ENCODE data around the gene RTN4RL2. TPM values are rescaled to one million over a fixed set of nuclear protein-coding genes. Genes with fewer than 3 reads are reported as not detected.

The RTN4RL2 gene
- polyA plus RNA-seq, 6 donors from 2014 or later: 0.12 TPM; not detected in 5

DNA sequence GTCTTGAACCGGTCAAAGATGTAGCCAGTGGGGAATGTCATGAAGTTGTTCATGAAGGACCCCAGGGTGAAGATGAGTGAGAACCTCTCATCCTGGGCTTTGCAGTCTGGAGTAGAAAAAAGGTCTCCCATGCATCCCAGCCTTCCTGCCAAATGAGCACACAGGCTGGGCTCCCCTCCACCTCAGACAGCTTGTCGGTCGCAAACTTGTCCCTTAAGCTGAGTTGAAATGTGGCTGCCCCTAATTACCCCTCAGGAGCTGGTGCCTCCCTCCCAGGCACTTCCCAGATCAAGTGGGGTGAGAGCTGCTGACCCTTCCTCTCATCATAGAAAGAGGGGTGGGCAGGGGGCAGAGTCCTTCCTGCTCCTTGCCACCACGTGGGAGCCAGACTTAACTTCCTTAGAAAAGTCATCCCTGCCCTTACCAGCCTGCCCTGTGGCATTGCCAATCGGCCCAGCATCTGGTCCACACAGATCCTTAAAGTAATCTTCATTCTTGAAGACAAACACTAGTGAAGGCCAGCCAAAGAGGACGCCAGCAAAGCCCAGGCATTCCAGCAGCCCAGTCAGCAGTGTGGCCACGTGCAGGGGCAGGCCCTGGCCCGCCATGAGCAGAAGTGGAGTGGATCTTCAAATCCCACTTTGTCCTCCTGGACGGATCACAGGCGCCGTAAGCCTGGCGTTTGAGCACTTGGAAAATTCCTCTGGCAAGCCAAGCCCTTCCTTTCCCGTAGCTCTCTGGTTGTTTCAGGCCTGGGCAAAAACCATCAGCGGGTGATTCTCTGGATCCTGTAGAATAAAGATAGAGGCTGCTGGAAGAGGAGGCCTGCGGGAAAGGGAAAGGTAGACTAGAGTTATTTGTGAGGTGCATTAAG, 34.5 kb upstream of the RTN4RL2 start:
- peaks cover 30 to 44% (median 39%) of the 10 kb centered on the region in 3 donors for H3K4me1 Mint-ChIP-seq
- ATAC-seq (ENCODE audit: low read depth in 2 of 2): no peak
- DNase-seq: no peak
- H3K4me3 Mint-ChIP-seq: peak overlapping the region; percentile 81 to 96 (median 90)
- H3K9me3 Mint-ChIP-seq: no peaks in the 10 kb centered on the region
- peaks cover 0 to 6% of the 10 kb centered on the region in 2 donors for H3K36me3 Mint-ChIP-seq
- H3K27me3 Mint-ChIP-seq: no peaks in the 10 kb centered on the region
- H3K27ac Mint-ChIP-seq: peak overlapping the region in 5 of 6 donors; percentile 67 to 92 (median 88)

- Mint-ChIP-seq H3K4me3 (peak overlapping the region; percentile 81 to 96 (median 90)), H3K27me3 (no peaks in the 10 kb centered on the region), H3K4me1 (peaks cover 30 to 44% (median 39%) of the 10 kb centered on the region in 3 donors), H3K36me3 (peaks cover 0 to 6% of the 10 kb centered on the region in 2 donors), H3K27ac (peak overlapping the region; percentile 8 to 90 (median 84)), H3K9me3 (no peaks in the 10 kb centered on the region)
- no peak for ATAC-seq (ENCODE audit: low read depth in 2 of 2)
- DNase-seq: peak; percentile 5
Measured at GRCh38 chr11:57426439-57426928, 33.8 kb upstream of the RTN4RL2 start.

DNA sequence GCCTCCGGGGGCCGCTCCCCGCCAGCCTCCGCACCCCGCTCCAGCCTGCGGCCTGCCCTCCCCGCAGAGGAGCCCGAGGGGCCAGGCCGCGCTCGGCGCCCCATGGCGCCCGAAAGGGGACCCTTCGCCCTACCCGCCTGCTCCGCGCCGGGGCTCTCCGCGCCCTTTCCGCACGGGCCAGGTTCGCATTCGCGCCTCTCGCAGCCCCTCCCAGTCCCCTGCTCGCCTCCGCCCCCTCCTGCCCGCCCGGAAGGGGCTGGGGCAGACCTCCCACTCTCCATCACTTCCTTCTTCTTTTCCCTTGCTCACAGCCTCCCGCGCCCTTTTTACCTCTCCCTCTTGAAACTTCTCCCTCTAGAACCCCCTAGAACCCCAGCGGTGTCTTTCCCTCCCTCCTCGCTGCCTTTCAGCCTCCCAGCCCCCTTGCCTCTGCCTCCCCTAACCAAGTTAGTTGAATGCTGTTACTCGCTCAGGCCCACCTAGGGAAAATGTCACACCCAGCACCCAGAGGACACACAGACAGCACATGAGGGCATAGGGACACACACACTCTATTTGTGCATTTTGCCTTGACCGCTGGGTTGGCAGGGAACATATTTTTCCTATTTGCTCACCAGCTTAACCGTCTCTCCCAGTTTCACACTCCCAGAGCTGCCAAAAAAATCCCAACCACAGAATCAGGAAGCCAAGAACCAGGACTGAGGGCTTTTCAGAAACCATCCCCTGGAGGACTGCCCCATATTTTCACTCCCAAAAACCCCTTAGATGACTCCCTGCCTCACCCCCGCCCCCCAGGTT, 33.2 kb upstream of the RTN4RL2 start, which contains the start of gene SLC43A3:
Gene SLC43A3 (minus strand): TSS at position 193 of the 798 bp plus-strand sequence. CDS start 949 bp downstream, outside the sequence.
- peaks cover 30 to 47% (median 39%) of the 10 kb centered on the region in 3 donors for H3K4me1 Mint-ChIP-seq
- H3K9me3 Mint-ChIP-seq: no peaks in the 10 kb centered on the region
- ATAC-seq (ENCODE audit: low read depth in 2 of 2) (peak; percentile 78 to 83), DNase-seq (peak; percentile 65)
- peaks cover 0 to 6% of the 10 kb centered on the region in 2 donors for H3K36me3 Mint-ChIP-seq
- no peaks in the 10 kb centered on the region for H3K27me3 Mint-ChIP-seq
- peak within 1 kb of the TSS; percentile 69 to 92 (median 89) for H3K27ac Mint-ChIP-seq
- H3K4me3 Mint-ChIP-seq: peak within 1 kb of the TSS; percentile 81 to 96 (median 90)

- no peak for DNase-seq
- no peak for ATAC-seq (ENCODE audit: low read depth in 2 of 2)
- Mint-ChIP-seq H3K9me3 (no peaks in the 10 kb centered on the region), H3K4me3 (peak overlapping the region; percentile 81 to 96 (median 90)), H3K27me3 (no peaks in the 10 kb centered on the region), H3K27ac (peak overlapping the region in 4 of 6 donors; percentile 69 to 88 (median 72)), H3K4me1 (peaks cover 30 to 49% (median 39%) of the 10 kb centered on the region in 3 donors), H3K36me3 (peaks cover 0 to 1% of the 10 kb centered on the region in 2 donors)
Measured at GRCh38 chr11:57427727-57428082, 32.6 kb upstream of the RTN4RL2 start.

- H3K4me1 Mint-ChIP-seq: peaks cover 30 to 47% (median 38%) of the 10 kb centered on the region in 3 donors
- no peaks in the 10 kb centered on the region for H3K9me3 Mint-ChIP-seq
- H3K4me3 Mint-ChIP-seq: peak overlapping the region in 1 of 8 donors; percentile 81
- no peak overlapping the region for H3K27ac Mint-ChIP-seq
- H3K36me3 Mint-ChIP-seq: no peaks in the 10 kb centered on the region
- no peak for ATAC-seq (ENCODE audit: low read depth in 2 of 2)
- no peaks in the 10 kb centered on the region for H3K27me3 Mint-ChIP-seq
- DNase-seq: no peak
Measured at GRCh38 chr11:57428643-57429042, 31.7 kb upstream of the RTN4RL2 start.

DNA sequence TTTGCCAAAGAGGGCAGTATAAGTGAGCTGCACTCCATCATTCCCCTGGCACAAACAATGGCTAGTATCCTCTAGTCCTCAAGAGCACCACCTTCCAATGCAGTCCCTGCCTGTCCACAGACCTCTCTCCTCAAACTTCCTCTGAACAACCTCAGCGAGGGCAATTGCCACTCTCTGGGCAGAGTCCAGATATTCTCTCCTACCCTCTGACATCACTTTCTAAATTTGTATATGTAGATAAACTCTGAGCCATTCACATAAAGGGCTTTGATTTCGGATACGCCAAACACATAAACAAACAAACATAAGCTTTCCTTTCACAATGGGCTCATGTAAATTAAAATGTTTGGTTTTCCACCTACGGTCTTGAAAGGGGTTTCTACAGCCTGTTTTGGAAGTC, 30.4 kb upstream of the RTN4RL2 start:
- Mint-ChIP-seq H3K4me1 (peaks cover 19 to 34% (median 25%) of the 10 kb centered on the region in 3 donors), H3K27ac (no peak overlapping the region), H3K9me3 (no peaks in the 10 kb centered on the region), H3K4me3 (peak overlapping the region in 1 of 8 donors; percentile 59), H3K27me3 (no peaks in the 10 kb centered on the region), H3K36me3 (no peaks in the 10 kb centered on the region)
- DNase-seq (no peak), ATAC-seq (ENCODE audit: low read depth in 2 of 2) (no peak)

DNA sequence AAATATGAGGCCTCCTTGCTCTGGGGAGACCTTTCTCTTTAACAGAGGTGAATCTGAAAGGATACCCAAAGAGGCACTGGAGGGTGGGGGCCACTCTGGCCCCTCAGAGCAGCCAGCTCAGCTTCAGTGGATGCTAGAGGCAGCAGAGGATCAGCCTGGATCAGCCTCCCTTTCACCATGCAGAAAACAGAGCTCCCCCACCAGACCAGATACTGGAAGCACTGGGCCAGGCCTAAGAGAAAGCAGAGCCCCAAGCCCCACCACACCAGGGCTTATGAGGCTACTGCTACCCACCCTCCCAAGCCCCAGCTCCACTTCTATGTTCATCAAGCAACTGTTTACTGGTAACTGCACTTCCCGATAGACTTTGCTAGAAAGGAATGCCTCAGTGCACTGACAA, 29.4 kb upstream of the RTN4RL2 start:
- H3K27me3 Mint-ChIP-seq: no peaks in the 10 kb centered on the region

GRCh38 chr11:57432149-57432561, 28.2 kb upstream of the RTN4RL2 start:
- Mint-ChIP-seq H3K27ac (peak overlapping the region in 2 of 6 donors; percentile 44 to 75), H3K4me1 (peaks cover 6 to 12% (median 6%) of the 10 kb centered on the region in 3 donors), H3K27me3 (no peaks in the 10 kb centered on the region), H3K9me3 (no peaks in the 10 kb centered on the region), H3K4me3 (no peak overlapping the region), H3K36me3 (no peaks in the 10 kb centered on the region)
- ATAC-seq (ENCODE audit: low read depth in 2 of 2): no peak
- no peak for DNase-seq

More for the DNA sequence above, 29.4 kb upstream of the RTN4RL2 start:
- H3K9me3 Mint-ChIP-seq: no peaks in the 10 kb centered on the region
- peaks cover 15 to 24% (median 15%) of the 10 kb centered on the region in 3 donors for H3K4me1 Mint-ChIP-seq
- H3K4me3 Mint-ChIP-seq: no peak overlapping the region
- H3K27ac Mint-ChIP-seq: no peak overlapping the region
- ATAC-seq (ENCODE audit: low read depth in 2 of 2) (no peak), DNase-seq (no peak)
- no peaks in the 10 kb centered on the region for H3K36me3 Mint-ChIP-seq

DNA sequence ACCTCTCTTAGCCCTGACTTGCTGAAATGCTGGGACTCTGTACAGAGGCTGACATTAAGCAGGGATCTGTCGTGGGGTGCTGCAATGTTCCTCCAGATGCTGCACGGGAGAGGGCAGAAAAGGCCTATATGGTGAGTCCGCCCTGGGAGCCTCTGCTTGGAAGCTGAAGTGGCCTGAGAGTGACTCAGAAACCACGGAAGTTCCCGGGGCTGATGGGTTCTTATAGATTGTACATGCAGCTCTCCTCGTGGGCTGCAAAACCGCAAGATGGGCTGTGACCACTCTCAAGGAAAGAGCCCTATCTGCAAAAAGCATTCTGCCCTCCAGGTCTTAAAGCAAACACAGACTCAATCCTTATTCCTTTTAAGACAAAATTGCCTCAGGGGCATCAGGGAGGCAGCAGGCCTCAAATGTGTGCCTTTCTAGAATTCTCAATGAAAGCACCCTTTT, 27.6 kb upstream of the RTN4RL2 start:
- no peaks in the 10 kb centered on the region for H3K9me3 Mint-ChIP-seq
- DNase-seq (no peak), ATAC-seq (ENCODE audit: low read depth in 2 of 2) (no peak)
- no peaks in the 10 kb centered on the region for H3K36me3 Mint-ChIP-seq
- H3K27ac Mint-ChIP-seq: peak overlapping the region in 2 of 6 donors; percentile 44 to 76
- no peak overlapping the region for H3K4me3 Mint-ChIP-seq
- H3K4me1 Mint-ChIP-seq: peaks cover under 1 to 6% (median under 1%) of the 10 kb centered on the region in 3 donors
- H3K27me3 Mint-ChIP-seq: no peaks in the 10 kb centered on the region

- ATAC-seq (ENCODE audit: low read depth in 2 of 2) (no peak), DNase-seq (no peak)
- Mint-ChIP-seq H3K27ac (peak overlapping the region in 1 of 6 donors; percentile 5), H3K4me3 (no peak overlapping the region), H3K9me3 (no peaks in the 10 kb centered on the region), H3K4me1 (peaks cover 0 to 5% (median 0%) of the 10 kb centered on the region in 3 donors), H3K27me3 (no peaks in the 10 kb centered on the region), H3K36me3 (no peaks in the 10 kb centered on the region)
Measured at GRCh38 chr11:57434640-57435546, 25.4 kb upstream of the RTN4RL2 start.

- peaks cover 0 to 5% (median 0%) of the 10 kb centered on the region in 3 donors for H3K27me3 Mint-ChIP-seq
- ATAC-seq (ENCODE audit: low read depth in 2 of 2) (no peak), DNase-seq (no peak)
- H3K9me3 Mint-ChIP-seq: no peaks in the 10 kb centered on the region
- no peak overlapping the region for H3K27ac Mint-ChIP-seq
- no peak overlapping the region for H3K4me3 Mint-ChIP-seq
- peaks cover 0 to 5% (median 0%) of the 10 kb centered on the region in 3 donors for H3K4me1 Mint-ChIP-seq
- H3K36me3 Mint-ChIP-seq: no peaks in the 10 kb centered on the region
Measured at GRCh38 chr11:57436031-57436430, 24.3 kb upstream of the RTN4RL2 start.
